Measurements from ENCODE around the gene AP1G2.
"Not testable (repeated sequence)": the region's sequence is repeated elsewhere in the genome, so short reads cannot be mapped to it uniquely, and the experiment has no call there.

AP1G2 gene

GRCh38 chr14:23600322-23600707 lies 32.7 kb upstream of the AP1G2 start:
- DNase-seq = no peak

DNA sequence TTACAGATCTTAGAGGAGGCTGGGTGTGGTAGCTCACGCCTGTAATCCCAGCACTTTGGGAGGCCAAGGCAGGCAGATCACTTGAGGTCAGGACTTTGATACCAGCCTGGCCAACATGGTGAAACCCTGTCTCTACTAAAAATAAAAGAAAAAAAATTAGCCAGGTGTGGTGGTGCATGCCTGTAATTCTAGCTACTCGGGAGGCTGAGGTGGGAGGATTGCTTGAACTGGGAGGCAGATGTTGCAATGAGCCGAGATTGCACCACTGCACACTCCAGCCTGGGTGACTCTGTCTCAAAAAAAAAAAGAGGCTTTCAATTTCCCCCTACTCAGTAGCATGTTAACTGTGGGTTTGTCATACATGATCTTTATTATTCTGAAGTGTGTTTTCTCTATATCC lies 26.6 kb upstream of the AP1G2 start:
- DNase-seq = not testable (repeated sequence)

DNA sequence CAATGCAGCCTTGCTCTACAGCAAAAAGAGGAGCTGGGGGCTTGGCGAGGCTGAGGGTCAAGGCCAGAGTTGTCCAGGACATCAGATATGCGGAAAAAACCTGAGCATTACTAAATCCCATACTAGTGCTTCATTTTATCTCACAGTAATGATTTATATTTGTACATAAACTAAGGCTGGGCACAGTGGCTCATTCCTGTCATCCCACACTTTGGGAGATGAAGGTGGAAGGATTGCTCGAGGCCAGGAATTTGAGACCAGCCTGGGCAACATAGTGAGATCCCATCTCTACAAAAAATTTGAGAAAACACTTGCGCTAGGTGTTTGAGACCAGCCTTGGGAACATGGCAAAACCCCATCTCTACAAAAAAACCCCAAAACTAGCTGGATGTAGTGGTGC lies 22.6 kb upstream of the AP1G2 start:
- no peak for DNase-seq

DNA sequence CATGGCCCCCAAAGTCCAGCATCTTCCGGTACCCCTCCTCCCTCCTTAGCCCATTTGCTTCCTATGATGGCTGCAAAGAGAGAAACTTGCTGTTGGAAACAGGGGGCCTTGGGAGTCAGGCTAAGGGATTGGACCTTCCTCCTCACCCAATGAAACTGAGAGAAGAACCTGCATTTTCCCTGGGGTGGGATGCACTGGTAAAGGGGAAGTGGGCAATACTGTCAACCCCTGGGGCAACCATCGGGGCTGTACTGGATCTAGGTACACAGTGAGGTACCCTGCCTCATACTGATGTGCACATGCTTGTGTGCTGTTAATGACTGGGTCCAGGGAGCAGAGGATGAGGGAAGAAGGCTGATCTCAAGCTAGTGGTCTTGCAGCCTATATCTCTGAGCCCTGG lies 22.0 kb upstream of the AP1G2 start:
- no peak for DNase-seq

DNA sequence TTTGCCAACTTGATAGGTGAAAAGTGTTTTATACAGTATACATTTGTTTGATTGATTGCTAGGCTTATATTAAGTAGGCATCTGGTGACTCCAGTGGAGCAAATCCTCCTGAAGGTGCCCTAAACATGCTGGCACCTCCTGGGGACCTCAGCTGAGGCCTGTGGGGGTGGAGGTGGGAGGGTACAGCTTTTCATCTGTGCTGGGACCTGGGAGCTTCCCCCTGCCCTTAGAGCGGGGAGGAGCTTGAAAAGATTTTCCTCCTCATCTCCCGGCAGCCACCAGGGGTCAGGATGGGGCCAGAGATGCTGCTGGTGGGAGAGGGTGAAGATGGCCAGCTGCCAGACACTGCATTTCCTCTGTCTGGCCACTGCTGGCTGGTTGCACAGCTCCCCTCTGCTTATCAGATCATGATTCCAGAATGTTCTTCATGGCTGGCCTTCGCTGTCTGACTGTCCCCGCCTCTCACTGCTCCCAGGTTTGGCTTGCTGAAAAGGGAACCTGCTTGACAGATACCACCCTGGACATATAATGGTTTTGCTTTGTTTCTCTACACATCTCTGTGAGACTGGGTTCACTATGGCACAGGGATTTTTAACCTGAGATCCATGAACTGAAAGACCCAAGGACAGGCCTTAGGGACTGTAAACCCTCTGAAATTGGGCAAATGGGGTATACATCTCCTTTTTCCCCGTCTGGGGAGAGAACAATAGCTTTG lies 21.4 kb upstream of the AP1G2 start:
- peak; percentile 59 to 75 (median 70) for DNase-seq

DNA sequence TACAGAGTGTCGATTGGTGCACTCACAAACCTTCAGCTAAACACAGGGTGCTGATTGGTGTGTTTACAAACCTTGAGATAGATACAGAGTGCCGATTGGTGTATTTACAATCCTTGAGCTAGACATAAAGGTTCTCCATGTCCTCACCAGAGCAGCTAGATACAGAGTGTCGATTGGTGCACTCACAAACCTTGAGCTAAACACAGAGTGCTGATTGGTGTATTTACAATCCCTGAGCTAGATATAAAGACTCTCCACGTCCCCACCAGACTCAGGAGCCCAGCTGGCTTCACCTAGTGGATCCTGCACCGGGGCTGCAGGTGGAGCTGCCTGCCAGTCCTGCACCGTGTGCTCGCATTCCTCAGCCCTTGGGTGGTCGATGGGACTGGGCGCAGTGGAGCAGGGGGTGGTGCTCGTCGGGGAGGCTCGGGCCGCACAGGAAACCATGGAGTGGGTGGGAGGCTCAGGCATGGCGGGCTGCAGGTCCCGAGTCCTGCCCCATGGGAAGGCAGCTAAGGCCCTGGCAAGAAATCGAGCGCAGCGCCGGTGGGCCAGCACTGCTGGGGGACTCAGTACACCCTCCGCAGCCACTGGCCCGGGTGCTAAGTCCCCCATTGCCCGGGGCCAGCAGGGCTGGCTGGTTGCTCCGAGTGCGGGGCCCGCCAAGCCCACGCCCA lies 17.1 kb upstream of the AP1G2 start:
- DNase-seq = not testable (repeated sequence)

- not testable (repeated sequence) for DNase-seq
These were observed 16.4 kb upstream of the AP1G2 start for GRCh38 chr14:23583761-23584526.

DNA sequence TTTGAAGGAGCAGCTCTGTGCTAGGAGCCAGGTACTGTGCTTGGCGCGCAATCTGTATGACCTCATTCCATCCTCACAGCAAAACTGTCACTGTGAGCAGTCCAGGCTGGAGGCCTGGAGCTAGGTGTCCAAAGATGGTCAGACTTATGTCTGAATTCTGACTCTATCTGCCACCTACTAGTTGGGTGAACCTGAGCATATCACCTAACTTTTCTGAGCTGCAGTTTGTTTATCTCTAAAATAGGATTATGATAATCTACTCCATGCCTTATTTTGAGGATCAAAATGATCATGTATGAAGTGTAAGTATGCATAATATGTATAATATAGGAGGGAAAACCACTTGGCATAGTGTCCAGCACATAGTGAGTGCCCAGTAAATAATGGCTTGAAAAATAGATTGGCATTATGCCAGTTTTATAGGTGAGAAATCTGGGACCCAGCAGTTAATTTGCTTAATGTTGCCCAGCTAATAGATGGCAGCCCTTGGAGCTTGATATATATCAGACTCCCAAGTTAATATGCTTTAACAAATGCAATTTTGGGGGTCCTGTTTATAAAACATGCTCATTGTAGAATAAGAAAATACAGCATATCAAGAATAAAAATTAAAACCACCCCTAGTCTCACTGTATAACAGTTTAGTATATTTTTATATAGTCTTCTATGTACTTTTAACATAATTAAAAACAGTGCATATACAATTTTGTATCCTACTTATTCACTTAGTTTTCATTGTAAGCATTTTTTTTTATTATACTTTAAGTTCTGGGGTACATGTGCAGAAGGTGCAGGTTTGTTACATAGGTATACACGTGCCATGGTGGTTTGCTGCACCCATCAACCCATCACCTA lies 15.5 kb upstream of the AP1G2 start:
- no peak for DNase-seq

GRCh38 chr14:23580948-23581281 lies 13.3 kb upstream of the AP1G2 start:
- no peak for DNase-seq

DNA sequence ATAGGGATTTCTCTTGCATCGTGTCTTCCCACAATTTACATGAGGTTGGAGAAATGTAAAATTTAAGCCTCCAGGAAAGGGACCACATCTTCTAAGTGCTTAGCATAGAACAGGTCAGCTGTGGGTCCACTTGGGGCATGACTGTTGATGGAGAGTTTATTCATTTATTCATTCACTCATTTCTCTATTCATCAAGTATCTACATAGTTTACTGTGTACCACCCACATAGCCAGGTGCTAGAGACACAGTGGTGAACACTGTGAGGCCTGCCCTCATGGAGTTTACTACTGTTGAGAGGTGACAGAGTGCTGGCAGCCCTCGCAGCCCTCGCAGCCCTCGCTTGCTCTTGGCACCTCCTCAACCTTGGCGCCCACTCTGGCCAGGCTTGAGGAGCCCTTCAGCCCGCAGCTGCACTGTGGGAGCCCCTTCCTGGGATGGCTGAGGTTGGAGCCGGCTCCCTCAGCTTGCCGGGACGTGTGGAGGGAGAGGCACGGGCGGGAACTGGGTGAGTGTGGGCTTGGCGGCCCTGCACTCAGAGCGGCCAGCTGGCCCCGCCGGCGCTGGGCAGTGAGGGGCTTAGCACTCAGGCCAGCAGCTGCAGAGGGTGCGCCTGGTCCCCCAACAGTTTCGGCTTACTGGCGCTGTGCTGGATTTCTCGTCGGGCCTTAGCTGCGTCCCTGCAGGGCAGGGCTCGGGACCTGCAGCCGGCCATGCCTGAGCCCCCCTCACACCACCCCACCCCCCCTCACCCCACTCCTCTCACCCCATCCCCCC lies 12.7 kb upstream of the AP1G2 start:
- no peak for DNase-seq

DNA sequence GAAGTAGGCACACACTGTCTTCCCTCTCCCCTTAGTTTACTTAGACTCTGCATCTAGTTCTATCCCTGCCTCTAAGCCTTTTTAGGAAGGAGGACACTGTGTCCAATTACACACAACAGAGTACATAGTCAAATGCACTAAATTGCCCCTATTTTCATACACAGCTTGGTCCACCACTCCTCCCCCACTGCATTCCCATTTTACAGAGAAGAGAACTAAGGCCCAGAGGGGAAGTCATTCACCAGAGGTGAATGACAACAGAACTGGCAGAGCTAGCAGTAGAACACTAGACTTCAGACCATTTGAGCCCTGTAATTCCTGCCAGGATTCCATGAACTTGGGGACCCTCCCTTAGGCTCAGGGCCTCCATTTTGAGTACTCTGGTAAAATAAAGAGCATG lies 12.1 kb upstream of the AP1G2 start:
- no peak for DNase-seq

DNA sequence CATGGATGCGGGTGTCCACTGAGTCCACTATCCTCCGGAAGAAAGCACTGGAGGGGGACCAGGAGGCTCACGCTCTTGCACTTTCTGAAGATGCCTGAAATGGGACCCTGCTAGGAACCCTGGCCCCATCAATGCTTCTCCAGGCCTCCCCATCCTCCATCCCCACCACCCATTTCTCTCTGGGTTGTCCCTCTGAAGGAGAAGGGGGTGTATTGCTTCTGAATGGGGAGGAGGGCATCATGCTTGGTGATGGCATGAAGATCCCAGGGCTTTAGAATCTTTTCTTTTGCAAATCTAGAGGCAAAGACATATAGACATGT lies 11.7 kb upstream of the AP1G2 start:
- no peak for DNase-seq

DNA sequence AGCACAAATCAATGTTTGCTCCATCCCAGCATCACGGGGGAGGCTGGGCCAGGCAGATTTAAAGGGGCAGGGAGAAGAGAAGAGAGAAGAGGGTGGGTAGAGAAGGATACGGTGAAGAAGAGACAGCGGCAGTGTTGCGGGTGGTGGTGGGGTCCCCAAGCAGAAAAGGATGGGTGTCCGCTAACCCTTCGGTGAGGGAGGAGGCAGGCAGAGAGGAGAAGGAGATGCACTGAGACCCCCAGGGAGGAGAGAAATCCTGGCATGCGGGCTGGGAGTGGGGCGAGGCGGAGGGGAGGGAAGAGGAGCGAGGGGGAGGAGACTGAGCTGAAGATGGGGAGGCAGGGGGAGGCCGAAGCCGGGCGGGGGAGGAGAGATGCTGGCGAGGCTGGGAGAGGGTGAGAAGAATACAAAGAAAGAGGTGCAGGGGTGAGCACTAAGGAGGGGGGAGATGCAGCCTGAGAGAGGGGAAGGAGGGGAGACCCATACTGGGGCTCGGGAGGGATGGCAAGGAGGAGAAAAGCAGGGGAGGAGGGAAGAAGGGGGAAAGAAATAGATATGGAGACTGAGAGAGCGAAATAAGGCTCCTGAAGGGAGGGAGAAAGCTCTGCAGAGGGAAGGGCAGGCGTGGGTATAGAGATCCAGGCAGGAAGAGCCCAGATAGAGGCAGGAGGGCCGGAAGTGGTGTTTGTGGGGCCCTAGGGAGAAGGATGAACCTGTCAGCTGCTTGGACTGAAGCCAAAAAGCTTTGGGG lies 11.1 kb upstream of the AP1G2 start, which contains the start of gene JPH4:
Gene JPH4 (minus strand): TSS at position 231 of the 751 bp plus-strand sequence. CDS start 1,337 bp downstream, outside the sequence.
- no peak for DNase-seq

- no peak for DNase-seq
These were observed 10.3 kb upstream of the AP1G2 start for GRCh38 chr14:23577710-23578392.

- no peak for DNase-seq
These were observed 9.6 kb upstream of the AP1G2 start for GRCh38 chr14:23577004-23577681.

DNA sequence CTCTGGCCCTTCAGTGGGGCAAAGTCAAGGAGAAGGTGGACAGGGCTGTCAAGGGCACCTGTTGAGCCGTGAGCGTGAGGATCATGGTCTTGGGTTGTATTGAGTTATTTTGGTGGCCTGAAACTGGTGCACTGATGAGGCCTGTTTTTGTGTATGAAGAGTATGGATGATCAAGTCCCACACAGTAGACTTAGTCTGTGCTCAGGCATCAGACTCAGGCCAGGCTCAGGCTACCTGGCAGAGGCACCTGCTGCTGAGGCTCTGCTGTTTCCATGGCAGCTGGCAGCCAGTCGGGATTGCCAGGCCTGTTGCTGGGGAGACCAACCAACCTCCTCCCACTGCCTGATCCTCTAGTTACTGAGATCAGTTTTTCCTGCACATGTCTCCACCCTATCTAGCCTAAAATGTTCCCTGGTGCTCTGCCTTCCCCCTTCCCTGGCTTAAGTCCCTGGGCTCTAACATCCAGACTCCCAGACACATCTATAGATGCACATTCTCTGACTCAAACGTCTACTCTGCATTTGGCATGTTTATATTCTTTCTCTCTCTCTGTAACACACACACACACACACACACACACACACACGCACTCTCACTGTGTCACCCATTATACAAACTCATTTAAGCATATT lies 5.9 kb upstream of the AP1G2 start:
- no peak for DNase-seq

GRCh38 chr14:23572836-23573235 lies 5.2 kb upstream of the AP1G2 start:
- no peak for DNase-seq

GRCh38 chr14:23572524-23572828 lies 4.9 kb upstream of the AP1G2 start:
- DNase-seq = no peak

DNA sequence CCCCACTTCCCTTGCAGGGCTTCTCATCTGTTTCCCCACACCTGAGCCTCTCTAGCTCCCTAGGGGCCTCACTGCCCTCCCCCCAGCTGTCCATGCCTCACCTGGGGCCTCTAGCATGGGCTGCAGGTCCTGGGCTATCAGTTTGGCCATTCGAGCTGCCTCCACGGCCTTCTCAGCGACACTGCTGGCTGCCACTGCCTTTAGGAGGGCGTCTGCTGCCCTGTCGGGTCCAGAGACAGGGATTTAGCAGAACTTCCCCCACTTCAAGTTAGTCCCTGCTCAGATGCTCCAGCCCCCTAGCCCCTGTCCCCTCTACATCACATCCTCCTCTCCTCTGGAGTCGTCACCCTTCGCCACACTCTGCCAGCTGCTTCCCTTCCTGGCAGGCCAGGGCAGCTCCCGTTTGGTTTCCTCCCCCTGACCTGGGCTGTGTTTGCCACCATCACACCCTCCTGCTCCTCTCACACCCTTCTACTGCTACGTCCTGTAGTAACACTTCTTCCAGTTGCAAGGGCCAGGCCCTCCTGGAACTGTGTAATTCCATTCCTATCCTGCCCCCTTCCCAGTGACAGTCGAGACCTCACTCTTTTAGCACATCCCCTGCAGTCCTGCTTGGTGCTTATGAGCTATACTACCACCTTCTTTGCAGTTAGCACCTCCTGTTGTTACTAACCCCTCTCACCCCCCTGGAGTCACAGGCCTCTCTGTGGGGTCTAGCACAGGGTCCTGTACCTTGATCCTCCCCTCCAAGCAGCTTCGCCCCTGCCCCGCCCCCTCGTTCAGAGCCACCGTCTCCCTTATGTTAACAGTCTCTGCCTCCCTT lies 4.3 kb upstream of the AP1G2 start:
- no peak for DNase-seq
